Mononuclear cell (primary cell): Measurements from ENCODE around the gene PRR30. TPM values are rescaled to one million over a fixed set of nuclear protein-coding genes. Genes with fewer than 3 reads are reported as not detected.

Experiments
- H3K27me3 ChIP-seq: 2 replicates; pipeline ENCODE4 v1.6.0; 2011; ENCODE audit warnings: low read length, control low read depth; ENCODE audit not compliant: insufficient read depth
- H3K4me1 ChIP-seq: 2 replicates; pipeline ENCODE4 v1.5.1; 2011; ENCODE audit warnings: mild to moderate bottlenecking, low read length, control low read depth; ENCODE audit not compliant: insufficient read depth
- H3K4me3 ChIP-seq: 2 replicates; pipeline ENCODE4 v1.5.1; 2011; ENCODE audit warnings: mild to moderate bottlenecking, low read length, moderate library complexity
- H3K9me3 ChIP-seq: 2 replicates; pipeline ENCODE4 v1.5.1; 2011; ENCODE audit warnings: low read depth, mild to moderate bottlenecking, control low read depth, low read length
- total RNA-seq: library from RNA; depleted of rRNA; stranded (reverse); fragments of >200 nt; gene quantifications from one replicate; pipeline ENCODE4 v1.2.3, GENCODE V29; 2012

The PRR30 gene
- total RNA-seq, 1 donor: not detected

DNA sequence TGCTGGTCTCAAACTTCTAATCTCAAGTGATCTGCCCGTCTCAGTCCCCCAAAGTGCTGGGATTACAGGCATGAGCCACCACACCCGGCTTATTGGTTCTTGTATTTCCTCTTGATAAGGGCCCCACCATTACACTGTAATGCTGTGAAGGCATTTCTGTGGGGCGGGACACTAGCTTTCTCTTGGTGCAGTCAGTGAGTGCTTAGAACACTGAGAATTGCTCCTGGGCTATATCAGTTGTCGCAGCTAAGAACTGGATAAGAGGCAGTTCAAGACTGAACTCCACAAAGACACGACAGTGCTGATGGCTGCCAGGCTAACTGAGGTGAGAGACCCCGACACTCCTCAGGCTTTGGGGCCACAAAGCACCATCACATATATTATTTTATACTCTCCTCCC, 50.6 kb downstream of the PRR30 start:
- Histone ChIP-seq H3K27me3 (no peaks in the 10 kb centered on the region), H3K4me3 (no peak overlapping the region), H3K9me3 (no peaks in the 10 kb centered on the region), H3K4me1 (peaks cover 23% of the 10 kb centered on the region)

GRCh38 chr2:27087823-27088410, 51.3 kb downstream of the PRR30 start:
- Histone ChIP-seq H3K4me1 (peaks cover 23% of the 10 kb centered on the region), H3K27me3 (no peaks in the 10 kb centered on the region), H3K9me3 (no peaks in the 10 kb centered on the region), H3K4me3 (no peak overlapping the region)

Other genes starting within 250 kb of the PRR30 start
- gene MAPRE3, start 168.8 kb downstream of the PRR30 start, total RNA-seq: 0.42 TPM
- gene TMEM214, start 106.4 kb downstream of the PRR30 start, total RNA-seq: 10.7 TPM
- 8.9 TPM for gene AGBL5, start 87.7 kb downstream of the PRR30 start, total RNA-seq
- 222 TPM for gene OST4, start 67.8 kb downstream of the PRR30 start, total RNA-seq
- 0.63 TPM for gene EMILIN1, start 60.8 kb downstream of the PRR30 start, total RNA-seq
- gene KHK, start 52.6 kb downstream of the PRR30 start, total RNA-seq: 0.52 TPM
- 0.10 TPM for gene CGREF1, start 20.3 kb downstream of the PRR30 start, total RNA-seq
- 0.10 TPM for gene ABHD1, start 15.6 kb downstream of the PRR30 start, total RNA-seq
- 11.0 TPM for gene PREB, start 4.8 kb downstream of the PRR30 start, total RNA-seq
- gene TCF23, start 9.6 kb upstream of the PRR30 start, total RNA-seq: not detected
- 96.4 TPM for gene ATRAID, start 72.6 kb upstream of the PRR30 start, total RNA-seq
- 48.4 TPM for gene SLC5A6, start 72.9 kb upstream of the PRR30 start, total RNA-seq
- gene CAD, start 78.0 kb upstream of the PRR30 start, total RNA-seq: 5.7 TPM
- gene SLC30A3, start 123.6 kb upstream of the PRR30 start, total RNA-seq: not detected
- not detected for gene DNAJC5G, start 136.0 kb upstream of the PRR30 start, total RNA-seq
- gene TRIM54, start 143.0 kb upstream of the PRR30 start, total RNA-seq: not detected
- gene UCN, start 169.0 kb upstream of the PRR30 start, total RNA-seq: not detected
- gene MPV17, start 183.7 kb upstream of the PRR30 start, total RNA-seq: 30.5 TPM
- gene GTF3C2, start 217.4 kb upstream of the PRR30 start, total RNA-seq: 45.0 TPM
- 8.8 TPM for gene EIF2B4, start 230.9 kb upstream of the PRR30 start, total RNA-seq
- 54.8 TPM for gene SNX17, start 231.2 kb upstream of the PRR30 start, total RNA-seq
- gene ZNF513, start 241.3 kb upstream of the PRR30 start, total RNA-seq: 11.5 TPM